GM12875 (cell line): Measurements from ENCODE around the gene ALPK3.

ENCODE experiments used
- H3K4me3 ChIP-seq: one replicate; pipeline ENCODE4 v1.5.1; 2011; ENCODE audit warnings: low read depth, low read length, control low read depth
- TF ChIP-seq, protein P1 (sequence below): IDR thresholded peaks from 2 replicates; pipeline ENCODE4 v1.5.1; 2011; ENCODE audit warnings: low read depth, mild to moderate bottlenecking, control low read depth, inconsistent platforms, low read length, moderate library complexity, borderline replicate concordance; ENCODE audit not compliant: insufficient read depth

The ALPK3 gene

DNA sequence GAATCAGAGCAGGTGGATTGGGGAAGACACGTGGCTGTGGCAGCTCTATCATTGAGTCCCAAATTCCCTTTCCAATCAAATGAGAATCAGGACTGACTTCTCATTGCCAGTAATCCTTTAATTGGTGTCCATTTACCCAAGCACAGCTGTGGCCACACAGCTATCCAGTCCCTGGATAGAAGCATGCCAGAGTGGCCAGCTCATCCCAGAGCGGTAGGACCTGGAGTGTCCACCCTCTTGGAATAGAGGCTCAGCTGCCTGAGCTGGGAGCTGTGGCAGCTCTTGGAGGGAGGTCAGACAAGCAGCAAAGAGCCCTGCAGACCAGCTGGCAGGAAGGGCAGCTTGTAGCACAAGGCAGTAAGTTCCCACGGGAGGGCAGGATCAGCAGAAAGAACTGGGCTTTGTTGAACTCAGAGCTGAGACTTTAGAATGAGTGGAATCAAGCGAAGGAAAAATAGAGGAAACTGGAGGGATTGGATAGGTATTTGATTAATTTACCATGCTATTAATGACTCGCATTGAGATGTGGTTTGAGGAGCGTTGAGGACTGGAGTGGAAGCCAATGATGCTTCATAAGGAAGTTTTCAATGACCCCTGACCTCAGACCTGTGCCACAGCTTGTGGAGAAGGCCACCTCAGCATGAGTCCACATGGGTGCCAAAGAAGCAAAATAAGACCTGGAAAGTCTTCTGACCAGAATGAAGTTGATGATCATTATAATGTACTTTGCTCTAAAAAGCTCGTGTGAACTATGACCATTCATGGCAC, 6.9 kb upstream of the ALPK3 start:
- H3K4me3 ChIP-seq, result no peak overlapping the region
- TF ChIP-seq, protein P1, sequence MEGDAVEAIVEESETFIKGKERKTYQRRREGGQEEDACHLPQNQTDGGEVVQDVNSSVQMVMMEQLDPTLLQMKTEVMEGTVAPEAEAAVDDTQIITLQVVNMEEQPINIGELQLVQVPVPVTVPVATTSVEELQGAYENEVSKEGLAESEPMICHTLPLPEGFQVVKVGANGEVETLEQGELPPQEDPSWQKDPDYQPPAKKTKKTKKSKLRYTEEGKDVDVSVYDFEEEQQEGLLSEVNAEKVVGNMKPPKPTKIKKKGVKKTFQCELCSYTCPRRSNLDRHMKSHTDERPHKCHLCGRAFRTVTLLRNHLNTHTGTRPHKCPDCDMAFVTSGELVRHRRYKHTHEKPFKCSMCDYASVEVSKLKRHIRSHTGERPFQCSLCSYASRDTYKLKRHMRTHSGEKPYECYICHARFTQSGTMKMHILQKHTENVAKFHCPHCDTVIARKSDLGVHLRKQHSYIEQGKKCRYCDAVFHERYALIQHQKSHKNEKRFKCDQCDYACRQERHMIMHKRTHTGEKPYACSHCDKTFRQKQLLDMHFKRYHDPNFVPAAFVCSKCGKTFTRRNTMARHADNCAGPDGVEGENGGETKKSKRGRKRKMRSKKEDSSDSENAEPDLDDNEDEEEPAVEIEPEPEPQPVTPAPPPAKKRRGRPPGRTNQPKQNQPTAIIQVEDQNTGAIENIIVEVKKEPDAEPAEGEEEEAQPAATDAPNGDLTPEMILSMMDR, result no peak

DNA sequence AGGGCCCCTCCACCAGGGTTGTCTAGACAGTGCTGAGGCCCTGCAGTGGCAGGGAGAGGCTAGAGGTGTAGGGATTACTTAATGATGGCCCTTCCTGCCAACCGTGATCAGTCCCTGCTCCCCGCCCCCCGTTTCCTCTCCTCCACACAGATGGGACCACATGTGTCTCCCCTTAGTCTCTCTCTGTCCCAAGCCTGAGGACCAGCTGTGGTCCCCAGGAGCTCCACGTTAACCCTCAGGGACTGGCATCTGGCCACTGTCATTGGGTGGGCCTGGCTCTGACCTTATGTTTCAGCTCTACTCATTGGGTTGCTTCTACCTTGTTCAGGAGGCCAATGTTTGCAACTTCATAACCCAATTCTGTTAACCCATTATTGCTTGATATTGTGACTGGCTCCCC, 6.0 kb upstream of the ALPK3 start:
- TF ChIP-seq, protein P1, result no peak
- no peak overlapping the region for H3K4me3 ChIP-seq

DNA sequence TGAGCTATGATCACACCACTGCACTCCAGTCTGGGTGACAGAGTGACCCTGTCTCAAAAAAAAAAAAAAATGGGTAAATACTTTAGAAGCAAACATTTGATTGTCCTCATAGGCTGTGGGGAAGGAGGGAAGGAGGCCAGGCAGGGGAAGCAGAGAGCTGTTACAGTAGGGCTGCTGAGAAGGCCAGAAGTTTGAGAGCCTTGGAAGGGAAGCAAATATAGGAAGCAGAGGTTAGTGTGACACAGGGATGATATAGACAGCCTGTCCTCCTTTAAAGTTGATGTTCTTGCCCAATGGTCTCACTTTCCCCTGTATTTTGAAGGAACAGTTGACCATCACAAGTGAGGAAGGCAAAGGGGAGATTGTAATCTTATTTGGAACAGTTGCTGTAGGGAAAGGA, 5.3 kb upstream of the ALPK3 start:
- no peak overlapping the region for H3K4me3 ChIP-seq
- TF ChIP-seq, protein P1, result no peak

DNA sequence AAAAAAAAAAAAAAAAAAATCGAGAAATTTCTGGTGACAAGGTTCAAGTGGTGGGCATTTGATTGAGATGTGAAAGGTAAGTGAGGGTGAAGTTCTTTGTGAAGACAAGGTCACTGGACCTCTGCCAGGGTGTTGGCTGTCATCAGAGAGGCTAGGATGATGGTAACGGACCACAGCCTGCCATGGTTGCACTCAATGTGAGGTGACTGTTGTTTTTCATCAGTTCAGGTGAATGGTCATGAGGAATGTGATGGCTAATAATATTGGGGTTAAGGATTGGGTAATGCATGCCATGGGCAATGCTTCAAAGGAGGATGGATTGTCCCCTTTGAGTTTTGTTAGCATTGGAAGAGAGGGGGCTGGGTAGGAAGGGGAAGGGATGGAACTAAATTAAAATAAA, 4.3 kb upstream of the ALPK3 start:
- H3K4me3 ChIP-seq, result no peak overlapping the region
- TF ChIP-seq, protein P1, result no peak

DNA sequence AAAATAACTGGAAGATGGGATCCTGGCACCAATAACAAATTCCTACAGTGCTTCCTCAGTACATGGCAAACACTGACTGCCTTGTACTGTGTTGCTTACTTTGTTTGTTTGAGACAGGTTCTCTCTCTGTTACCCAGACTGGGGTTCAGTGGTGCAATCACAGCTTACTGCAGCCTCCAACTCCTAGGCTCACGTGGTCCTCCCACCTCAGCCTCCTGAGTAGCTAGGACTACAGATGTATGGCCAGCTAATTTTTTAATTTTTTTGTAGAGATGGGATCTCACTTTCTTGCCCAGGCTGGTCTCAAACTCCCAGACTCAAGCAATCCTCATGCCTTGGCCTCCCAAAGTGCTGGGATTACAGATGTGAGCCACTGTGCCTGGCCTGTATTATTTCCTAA, 3.7 kb upstream of the ALPK3 start:
- H3K4me3 ChIP-seq, result no peak overlapping the region
- TF ChIP-seq, protein P1, result no peak

DNA sequence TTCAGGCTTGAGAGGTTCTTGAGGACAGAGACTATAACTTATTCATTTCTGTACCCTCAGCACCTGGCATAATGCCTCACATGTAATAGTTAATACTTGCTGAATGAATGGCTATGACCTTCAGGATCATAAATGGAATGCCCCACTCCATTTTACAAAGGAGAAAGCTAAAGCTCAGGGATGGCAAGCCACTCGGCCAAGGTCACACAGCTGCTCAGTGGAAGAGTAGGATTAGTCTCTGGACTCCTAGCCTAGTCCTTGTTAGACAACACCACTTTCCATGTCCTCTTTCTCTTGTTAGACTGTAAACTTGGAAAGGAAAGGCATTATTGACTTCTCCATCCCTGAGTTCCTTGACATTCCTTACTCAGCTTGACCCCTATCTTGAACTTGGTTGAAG, 3.2 kb upstream of the ALPK3 start:
- TF ChIP-seq, protein P1, result no peak
- no peak overlapping the region for H3K4me3 ChIP-seq

DNA sequence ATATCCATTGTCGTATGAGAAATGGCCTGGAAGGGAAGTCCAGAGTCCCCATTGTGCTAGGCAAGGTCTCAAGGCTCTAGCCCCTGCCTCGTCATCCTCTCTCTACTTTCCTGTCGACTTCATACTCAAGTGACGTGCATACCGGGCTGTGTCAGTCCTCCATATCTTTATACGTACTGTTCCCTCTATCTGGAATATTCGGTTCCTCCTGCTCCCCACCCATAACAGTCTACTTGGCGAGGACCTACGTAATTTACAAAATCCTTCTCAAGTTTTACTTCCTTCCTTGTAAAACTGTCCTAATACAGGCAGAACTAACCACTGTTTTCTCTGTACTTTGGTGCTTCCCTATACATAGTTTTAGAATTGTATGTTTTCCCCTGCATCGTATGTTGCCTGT, 2.2 kb upstream of the ALPK3 start:
- H3K4me3 ChIP-seq, result no peak overlapping the region
- TF ChIP-seq, protein P1, result no peak
